ENCODE data around the gene PTGES2.

Gene PTGES2

DNA sequence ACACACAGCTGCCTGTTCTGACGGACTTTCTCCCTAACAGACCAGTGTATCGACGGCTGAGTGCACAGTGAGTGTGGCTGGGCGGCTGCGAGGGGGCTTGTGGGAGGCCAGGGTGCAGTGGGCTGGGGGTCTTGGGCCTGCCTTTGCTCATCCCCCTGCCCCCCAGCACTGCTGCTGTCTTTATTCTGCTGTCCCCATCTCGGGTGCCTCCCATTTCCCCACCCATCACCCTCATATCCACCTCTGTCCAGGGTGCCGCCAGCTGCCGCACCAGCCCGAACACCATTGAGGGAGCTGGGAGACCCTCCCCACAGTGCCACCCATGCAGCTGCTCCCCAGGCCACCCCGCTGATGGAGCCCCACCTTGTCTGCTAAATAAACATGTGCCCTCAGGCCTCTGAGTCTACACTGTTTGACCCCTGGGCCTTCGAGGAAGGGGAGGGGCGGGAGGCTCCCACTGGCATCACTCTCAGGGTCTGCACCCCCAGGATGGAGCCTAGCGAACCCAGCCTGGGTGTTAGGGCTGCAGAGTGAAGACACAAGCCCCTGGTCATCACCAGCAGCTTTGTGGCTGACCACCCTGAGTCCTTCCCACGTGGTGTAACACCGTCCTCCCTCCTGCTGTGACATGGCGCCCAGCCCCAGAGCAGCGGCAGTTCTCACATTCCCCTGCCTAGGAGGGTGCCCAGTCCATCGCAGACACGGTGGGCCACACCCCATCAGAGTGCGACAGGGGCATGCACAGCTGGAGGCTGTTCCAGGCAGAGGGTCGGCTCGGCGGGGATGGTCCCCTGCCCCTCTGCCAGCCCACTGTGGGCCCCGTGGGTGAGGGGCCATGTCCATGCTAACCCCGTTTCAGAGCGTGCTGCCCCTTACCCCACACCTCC lies 25.8 kb upstream of the PTGES2 start:
- DNase-seq, result no peak

DNA sequence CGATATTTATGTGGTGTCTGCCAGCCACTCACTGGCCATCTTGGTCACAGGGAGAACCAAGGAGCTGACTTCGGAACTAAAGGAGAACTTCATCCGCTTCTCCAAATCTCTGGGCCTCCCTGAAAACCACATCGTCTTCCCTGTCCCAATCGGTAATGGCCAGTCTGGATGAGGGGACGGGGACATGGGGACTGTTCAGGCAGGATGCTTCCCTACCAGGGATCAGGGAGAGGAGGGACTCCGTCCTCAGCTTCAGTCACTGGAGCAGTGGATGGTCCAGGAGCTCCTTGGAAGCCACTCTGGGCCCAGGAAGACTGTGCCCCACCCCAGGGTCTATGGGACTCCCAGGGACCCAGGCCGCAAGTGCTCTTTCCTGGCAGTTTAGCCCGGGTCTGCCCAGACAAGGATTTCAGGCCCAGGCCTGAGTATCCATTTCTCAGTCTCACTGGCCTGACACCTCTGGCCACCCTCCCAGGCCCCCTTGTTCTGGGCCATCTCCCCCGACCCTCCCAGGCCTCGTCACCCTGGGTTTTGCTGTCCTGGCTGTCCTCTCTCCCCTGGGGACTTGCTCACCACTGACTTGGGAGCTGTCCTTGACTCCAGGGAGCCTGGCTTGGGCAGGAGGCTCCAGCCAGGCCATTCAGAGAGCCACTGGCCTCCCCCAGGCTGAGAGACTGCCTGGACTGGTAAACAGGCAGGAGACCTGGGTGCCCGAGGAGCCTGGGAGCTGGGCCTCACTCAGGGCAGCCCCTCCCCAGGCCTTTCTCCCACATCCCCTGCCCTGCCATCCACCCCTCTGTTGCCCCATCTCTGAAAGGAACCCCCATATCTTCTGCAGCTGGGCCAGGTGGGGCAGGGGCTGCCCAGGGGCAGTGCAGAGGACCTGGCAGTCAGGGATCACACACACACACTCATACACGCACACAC lies 24.9 kb upstream of the PTGES2 start:
- no peak for DNase-seq

DNA sequence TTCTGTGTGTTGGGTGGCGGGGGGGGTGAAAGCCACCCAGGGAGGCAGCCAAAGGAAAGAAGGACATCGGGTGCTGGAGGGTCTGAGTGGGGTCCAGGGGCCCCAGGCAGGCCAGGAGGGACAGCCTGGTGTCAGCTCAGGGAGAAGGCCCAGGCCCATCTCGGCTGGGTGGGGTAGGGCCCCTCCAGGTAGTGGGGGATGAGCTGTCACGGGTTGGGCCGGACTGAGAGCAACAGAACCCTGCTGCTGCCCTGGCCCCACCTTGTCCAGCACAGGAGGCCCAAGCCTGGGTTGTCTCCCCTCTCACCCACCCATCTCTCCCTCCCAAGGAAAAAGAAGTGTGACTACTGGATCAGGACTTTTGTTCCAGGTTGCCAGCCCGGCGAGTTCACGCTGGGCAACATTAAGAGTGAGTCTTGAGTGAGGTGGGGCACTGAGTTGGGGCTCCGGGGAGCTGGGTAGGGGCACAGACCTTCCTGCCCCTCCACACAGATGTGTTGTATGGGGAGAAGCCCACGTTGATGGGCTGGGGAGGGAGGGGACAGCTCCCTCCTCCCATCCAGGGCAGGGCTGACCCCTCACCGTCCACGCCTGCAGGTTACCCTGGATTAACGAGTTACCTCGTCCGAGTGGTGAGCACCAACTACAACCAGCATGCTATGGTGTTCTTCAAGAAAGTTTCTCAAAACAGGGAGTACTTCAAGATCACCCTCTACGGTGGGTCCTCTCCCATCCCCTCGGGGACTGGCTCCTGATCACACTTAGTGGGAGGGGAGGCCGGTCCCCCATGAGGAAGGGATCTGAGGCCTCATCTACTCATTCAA lies 24.0 kb upstream of the PTGES2 start:
- DNase-seq, result no peak

DNA sequence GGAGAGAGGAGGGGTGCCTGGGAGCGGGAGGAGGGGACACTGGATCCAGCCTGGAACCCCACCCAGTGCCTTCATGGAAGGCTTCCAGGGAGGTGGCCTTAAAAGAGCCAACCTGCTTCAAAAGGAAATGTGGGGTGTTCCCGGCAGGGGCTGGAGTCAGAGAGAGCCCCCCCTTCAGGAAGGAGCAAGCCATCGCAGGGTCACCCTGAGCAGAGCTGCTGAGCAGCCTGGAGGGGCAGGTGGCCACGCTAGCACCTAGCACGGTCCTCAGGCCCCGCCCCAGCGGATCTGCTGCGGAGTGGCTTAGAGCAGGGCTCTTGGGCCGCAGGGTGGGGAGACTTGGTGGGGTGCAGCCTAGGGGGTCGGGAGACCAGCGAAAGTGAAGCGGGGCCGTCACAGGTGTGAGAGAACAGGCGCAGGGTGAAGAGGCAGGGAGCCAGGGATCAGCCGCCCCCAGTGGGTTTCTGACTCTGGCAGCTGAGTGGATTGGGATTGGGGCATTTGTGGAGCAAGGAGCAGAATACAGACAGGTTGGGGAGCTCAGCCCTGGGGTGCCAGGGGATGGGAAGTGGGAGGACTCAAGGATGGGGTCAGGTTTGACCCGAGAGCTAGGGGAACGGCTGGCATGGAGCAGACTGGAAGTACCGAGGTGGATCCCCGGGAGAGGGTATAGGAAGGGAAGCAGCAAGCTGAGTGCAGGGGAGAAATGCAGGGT lies 23.2 kb upstream of the PTGES2 start:
- no peak for DNase-seq

DNA sequence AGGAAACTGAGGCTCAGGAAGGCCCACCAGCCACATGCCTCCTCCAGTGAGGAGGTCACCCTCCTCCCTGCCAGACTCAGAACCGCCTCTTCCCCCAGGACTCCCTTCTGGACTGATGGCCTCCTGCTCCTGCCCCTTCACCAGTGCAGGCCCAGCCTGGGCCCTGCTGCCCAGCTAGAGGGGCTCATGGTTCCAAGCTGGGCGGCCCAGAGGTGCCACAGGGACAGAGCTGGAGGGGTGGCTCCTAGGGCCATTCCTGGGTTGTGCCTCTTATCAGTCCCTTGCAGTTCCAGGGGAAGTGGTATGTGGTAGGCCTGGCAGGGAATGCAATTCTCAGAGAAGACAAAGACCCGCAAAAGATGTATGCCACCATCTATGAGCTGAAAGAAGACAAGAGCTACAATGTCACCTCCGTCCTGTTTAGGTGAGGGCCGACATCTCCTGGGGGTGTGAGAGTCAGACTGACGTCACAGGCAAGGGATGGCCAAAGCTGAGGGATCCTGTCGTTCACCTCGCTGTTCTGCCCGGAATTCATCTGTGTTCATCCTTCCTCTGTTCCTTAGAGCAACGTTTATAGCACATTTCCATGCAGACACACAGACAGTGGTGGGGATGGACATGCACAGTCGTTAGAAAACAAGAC lies 22.5 kb upstream of the PTGES2 start:
- no peak for DNase-seq

DNA sequence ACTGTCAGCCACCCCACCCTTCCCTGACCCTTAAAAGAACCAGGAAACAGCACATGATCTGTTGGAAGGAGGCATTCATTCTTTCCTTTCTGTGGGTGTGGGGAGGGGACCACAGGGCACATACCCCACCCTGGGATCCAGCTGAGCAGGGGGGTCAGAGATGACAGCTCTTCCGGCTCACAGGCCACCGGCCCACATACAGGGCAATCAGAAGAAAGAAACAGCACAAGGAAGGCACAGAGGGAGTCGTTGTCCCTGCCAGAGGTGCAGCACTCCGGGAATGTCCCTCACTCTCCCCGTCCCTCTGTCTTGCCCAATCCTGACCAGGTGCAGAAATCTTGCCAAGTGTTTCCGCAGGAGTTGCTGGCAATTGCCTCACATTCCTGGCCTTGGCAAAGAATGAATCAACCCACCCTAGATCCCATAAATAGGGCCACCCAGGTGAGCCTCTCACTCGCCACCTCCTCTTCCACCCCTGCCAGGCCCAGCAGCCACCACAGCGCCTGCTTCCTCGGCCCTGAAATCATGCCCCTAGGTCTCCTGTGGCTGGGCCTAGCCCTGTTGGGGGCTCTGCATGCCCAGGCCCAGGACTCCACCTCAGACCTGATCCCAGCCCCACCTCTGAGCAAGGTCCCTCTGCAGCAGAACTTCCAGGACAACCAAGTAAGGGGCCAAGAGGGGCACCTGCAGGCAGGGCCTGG lies 21.6 kb upstream of the PTGES2 start, which contains the start of gene LCN2:
Gene LCN2, plus strand, starts transcription at position 453 of the 701 bp plus-strand sequence. Its CDS starts 73 bp downstream, at position 526.
- no peak for DNase-seq

DNA sequence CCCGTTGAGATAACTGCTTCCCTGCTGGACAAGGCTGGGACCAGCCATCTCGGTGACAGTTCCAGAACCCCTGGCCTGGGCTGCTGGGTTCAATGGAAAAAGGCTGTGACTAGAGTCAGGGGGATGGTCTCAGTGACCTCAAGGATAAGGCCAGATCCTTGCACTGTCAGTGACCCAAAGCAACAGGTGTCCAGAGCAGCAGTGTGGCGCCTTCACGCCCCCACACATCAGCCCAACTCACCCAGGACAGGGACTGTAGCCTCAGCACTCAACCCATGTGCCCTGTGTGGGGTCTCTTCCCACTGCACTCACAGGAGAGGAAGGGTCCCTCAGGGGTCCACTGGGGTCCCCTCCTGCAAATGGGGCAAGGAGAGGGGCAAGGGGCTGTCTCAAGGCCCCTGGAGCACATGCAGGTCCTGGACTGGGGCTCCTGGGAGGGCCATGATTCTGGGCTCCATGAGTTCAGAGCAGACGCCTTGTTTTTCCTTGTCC lies 21.0 kb upstream of the PTGES2 start:
- no peak for DNase-seq

DNA sequence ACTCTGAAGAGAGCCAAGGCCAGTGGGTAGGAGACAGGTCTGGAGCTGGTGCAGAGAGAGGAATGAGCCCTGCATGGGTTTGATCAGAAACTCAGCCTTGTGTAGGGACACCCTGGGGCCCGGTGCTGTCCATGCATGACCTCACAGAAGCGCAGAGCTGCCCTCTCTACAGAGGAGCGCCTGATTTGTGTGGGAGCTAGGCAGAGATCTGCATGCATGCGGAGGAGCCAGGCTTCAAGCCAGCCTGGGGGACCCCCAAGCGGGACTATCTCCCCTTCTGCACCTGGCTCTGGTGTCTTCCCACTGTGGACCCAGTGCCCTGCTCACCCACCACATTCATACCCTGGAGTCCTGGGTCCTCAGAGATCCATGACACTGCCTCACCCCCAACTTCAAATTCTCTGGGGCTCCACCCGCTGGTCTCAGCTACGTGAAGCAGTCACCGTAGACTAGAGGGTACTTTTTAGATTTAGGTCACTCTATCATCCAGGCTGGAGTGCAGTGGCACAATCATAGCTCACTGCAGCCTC lies 19.1 kb upstream of the PTGES2 start:
- no peak for DNase-seq

DNA sequence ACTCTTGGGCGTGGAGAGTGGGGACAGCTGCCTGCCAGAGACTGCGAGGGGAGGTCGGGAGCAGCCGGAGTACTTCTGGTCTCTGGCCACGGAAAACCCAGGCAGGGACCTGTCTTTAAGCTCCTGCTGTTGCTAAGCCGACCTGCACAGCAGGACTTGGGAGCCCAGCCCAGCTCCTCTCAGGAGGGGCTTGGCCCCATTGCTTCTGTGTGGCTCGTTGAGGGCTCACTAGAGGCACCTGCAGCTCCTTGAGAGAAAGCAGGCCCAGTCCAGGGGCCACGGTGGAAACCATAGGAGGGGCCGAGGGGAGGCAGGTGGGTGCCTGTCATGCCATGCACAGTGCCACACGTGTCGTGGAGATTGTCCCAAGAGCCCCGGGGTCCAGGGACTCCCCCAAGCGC lies 18.4 kb upstream of the PTGES2 start:
- DNase-seq, result no peak

DNA sequence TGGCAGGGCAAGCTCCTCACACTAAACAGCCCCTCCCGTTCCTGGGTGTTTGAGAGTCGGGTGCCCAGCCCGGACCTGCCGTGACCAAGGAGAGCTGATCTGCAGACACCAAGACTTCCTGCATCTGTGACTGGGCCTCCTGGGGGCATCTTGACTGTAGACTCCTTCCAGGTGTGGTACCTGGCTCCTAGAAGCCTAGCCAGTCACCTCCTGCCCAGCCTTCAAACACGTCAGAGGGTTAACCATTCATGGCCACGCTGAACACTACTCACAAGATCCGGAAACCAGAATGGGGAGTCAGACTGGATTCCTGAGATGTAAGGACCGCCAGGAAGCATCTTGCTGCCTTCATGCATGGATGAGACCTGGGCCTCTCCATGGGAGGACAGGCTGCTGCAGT lies 18.0 kb upstream of the PTGES2 start:
- no peak for DNase-seq

DNA sequence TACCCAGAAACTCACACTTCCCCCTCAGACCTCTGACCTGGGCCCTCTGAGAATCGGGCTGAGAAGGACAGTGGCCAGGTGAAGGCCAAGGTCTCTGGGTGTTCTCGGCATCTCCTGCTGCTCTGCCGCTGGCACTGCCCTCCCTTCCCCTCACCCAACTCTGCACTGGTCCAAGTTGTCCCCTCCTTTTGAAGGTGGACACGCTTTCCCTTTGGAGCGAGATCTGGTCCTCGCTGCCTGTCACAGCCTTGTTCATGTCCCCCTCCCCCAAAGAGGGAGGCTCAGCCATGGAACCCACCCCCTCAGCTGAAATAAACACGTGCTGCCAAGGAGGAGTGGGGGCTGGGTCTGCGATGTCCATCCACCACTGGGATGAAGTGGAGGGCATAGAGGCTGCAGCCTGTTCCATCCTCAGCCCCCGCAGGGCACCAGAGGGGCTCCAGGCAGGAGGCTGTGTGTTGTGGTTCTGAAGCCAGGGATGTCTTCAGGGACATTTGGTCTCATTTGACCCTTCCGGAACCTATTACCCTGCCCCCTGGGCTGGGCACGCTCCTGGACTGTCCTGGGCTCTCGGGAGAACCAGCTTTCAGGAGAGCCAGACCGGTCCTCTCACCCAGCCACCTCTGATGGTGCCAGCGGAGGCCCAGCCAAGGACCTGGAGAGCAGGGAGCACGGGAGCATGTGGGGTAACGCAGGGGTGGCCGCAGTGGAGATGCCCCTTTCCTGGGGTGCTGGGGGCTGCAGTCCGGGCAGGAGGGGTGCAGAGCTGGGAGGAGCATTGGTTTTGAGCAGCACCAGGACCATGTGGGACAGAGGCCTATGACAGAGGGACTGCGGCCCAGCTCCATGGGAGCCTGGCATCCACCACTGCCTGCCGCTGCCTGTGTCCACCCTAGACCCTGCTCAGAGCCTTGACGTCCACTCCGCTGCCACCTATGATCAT lies 17.0 kb upstream of the PTGES2 start:
- no peak for DNase-seq

DNA sequence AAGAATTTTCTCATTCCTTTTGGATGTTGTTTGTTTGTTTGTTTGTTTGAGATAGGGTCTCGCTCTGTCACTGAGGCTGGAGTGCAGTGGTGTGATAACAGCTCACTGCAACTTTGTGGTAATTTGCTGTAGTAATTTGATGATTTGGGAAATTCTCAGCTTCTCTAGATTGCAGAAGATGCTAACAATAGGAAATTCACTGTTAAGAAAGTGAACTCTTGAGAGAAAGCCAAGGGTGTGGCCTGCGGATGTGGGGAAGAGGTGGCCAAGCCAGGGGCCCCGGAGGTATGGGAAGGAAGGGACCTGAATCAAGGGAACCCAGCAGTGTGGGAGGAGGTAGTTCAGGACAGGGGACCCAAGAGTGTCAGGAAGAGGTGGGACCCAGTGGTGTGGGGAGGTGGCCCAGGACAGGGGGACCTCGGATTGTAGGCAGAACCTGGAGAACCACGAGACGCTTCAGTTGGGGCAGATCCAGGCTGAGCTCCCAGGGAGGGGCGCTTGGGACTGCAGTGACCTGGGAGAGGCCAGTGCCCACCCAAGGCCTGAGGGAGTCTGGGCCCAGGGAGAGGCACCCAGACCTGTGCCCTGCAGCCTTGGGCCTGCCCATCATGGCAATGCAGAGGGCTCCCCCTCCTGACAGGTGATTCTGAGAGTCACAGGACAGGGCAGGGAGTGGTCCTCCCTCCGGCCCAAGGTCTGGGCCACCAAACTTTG lies 16.2 kb upstream of the PTGES2 start:
- no peak for DNase-seq

DNA sequence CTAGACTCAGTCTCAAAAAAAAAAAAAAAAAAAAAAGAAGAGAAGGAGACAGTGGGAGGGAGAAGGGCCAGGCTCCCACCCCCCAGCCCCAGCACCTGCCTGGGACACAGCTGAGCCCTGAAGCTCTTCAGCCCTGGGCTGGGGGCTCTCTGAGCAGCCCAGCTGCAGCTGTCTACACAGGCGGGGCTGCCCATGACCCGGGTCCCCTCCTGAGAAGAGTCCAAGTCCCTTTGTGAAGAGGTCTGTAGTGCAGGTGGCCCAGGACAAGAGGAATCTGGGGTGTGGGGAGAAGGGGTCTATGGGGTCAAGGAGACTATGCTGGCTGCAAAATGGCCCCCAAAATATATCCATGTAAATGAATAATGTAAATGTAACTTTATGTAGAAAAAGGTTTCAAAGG lies 15.1 kb upstream of the PTGES2 start:
- no peak for DNase-seq

DNA sequence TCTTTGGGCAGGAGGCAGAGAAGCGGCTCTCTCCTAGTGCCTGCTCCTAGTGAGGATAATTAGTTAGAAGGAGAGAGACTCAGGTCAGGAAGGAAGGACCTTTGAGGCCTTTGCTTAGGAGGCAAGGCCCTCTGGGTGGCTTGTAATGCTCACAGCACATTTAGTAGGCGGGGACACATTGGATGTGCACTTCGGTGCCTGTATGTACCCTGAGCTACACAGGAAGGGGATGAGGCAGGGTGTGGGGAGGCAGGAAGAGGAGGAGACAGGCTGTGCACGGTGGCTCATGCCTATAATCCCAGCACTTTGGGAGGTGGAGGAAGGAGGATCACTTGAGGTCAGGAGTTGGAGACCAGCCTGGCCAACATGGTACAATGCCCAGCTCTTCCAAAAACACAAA lies 14.5 kb upstream of the PTGES2 start:
- DNase-seq, result no peak

DNA sequence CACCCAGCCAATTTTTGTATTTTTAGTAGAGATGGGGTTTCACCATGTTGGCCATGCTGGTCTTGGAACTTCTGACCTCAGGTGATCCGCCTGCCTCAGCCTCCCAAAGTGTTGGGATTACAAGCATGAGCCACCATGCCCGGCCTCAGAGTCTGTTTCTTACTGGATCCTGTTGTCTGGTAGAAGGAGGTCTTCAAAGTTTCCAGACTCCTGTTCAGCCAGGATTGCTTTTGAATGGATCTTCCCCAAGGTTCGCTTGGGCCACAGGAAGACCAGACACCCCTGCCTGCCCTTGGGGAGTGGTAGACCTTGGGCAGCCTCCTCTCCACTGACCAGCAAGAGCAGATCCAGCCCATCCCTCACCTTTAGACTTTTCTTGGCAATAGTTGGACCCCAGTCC lies 14.1 kb upstream of the PTGES2 start:
- no peak for DNase-seq

DNA sequence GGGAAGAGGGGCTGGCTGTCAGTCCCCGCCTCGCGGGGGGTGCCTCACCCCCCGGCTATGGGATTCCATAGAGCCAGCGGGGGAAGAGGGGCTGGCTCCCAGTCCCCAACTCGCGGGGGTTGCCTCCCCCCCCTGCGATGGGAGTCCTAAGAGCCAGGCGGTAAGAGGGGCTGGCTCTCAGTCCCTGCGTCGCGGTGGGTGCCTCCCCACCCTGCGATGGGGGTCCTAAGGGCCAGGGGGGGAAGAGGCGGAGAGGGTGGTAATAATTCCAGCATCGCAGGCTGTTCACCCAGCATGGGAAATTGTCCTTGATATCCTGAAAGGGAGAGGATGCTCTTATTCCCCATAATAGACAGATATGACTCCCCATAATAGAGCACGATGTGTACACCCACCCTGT lies 12.1 kb upstream of the PTGES2 start:
- DNase-seq, result no peak

DNA sequence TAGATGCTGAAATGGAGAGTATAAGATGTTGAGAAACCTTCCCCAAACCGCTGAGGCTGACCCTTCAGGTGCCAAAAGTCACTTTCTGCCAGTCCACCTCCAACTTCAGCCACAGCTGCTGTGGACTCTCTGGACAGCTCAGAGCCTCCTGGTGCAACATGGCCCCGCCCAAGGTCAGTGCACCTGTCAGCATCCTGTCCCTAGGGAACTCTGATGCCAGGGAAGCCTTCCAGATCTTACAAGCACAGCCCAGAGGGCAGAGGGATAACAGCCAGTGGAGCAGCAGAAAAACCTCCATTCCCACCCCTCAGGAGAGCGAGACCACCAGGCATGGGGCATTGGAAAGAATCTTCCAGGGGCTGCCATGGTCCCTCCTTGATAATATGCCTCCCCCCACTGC lies 10.5 kb upstream of the PTGES2 start:
- no peak for DNase-seq
